Posterior cingulate gyrus (tissue), 11 donors: Measurements from ENCODE around the gene NEAT1.

Experiments
- DNase-seq, 10 donors: peaks; one replicate each; pipeline versions ENCODE4 v3.0.0 to v3.0.0-alpha.2; 2020 to 2021; ENCODE audit warnings: mixed read lengths in 3 of 10
- intact Hi-C: fragments of 100-400 bp; cut with DNase I; formaldehyde crosslinking; loops from one replicate; pipeline ENCODE4 v1.15.1; 2023

NEAT1 gene

GRCh38 chr11:65472588-65473277 is 50.1 kb downstream of the NEAT1 start:
- intact Hi-C loops = loop anchor here (5.0 kb wide), 1 partner anchor 40 kb away; no protein-coding TSS in a partner anchor
- DNase-seq = peak in 1 of 10 donors; percentile 60

GRCh38 chr11:65473278-65473860 is 50.8 kb downstream of the NEAT1 start:
- peak in 1 of 10 donors; percentile 7 for DNase-seq
- intact Hi-C loops = loop anchor here (5.0 kb wide), 1 partner anchor 39 kb away; no protein-coding TSS in a partner anchor

- intact Hi-C loops = loop anchor here (5.0 kb wide), 1 partner anchor 37 kb away; no protein-coding TSS in a partner anchor
- peak in 2 of 10 donors; percentile 3 to 16 for DNase-seq
Observed at GRCh38 chr11:65474864-65475263, 52.3 kb downstream of the NEAT1 start.

- DNase-seq = peak in 2 of 10 donors; percentile 2 to 53
- intact Hi-C loops = loop anchor here (2.0 kb wide), 2 partner anchors 22 to 54 kb away; partner anchors contain the start of gene NEAT1
Observed at GRCh38 chr11:65476632-65477148, 54.1 kb downstream of the NEAT1 start.

- intact Hi-C loops = loop anchor here (2.0 kb wide), 2 partner anchors 23 to 55 kb away; partner anchors contain the start of gene NEAT1
- DNase-seq = peak; percentile 93 to 99 (median 96)
Observed at GRCh38 chr11:65477149-65477965, 54.8 kb downstream of the NEAT1 start.

GRCh38 chr11:65478388-65479183 is 56.0 kb downstream of the NEAT1 start:
- DNase-seq = peak in 6 of 10 donors; percentile 31 to 90 (median 73)
- intact Hi-C loops = loop anchor here (2.0 kb wide), 1 partner anchor 18 kb away; no protein-coding TSS in a partner anchor

- intact Hi-C loops = loop anchor here (2.0 kb wide), 1 partner anchor 17 kb away; no protein-coding TSS in a partner anchor
- DNase-seq = peak in 5 of 10 donors; percentile 34 to 91 (median 60)
Observed at GRCh38 chr11:65479184-65480145, 56.9 kb downstream of the NEAT1 start.

- intact Hi-C loops = no loop called here
- DNase-seq = peak in 1 of 10 donors; percentile 40
Observed at GRCh38 chr11:65482306-65482850, 59.8 kb downstream of the NEAT1 start.

- DNase-seq = peak in 2 of 10 donors; percentile 34 to 73
- intact Hi-C loops = no loop called here
Observed at GRCh38 chr11:65485920-65486219, 63.3 kb downstream of the NEAT1 start.

- intact Hi-C loops = no loop called here
- DNase-seq = peak in 2 of 10 donors; percentile 10 to 78
Observed at GRCh38 chr11:65486570-65487466, 64.2 kb downstream of the NEAT1 start.

GRCh38 chr11:65487467-65488272 is 65.1 kb downstream of the NEAT1 start:
- peak; percentile 100 for DNase-seq
- intact Hi-C loops = no loop called here

GRCh38 chr11:65488273-65489034 is 65.9 kb downstream of the NEAT1 start:
- intact Hi-C loops = no loop called here
- peak in 5 of 10 donors; percentile 49 to 91 (median 82) for DNase-seq

- intact Hi-C loops = no loop called here
- DNase-seq = peak in 4 of 10 donors; percentile 55 to 88 (median 79)
Observed at GRCh38 chr11:65489035-65489705, 66.6 kb downstream of the NEAT1 start.

- DNase-seq = peak in 3 of 10 donors; percentile 74 to 88 (median 86)
- intact Hi-C loops = no loop called here
Observed at GRCh38 chr11:65489706-65490320, 67.2 kb downstream of the NEAT1 start.

GRCh38 chr11:65491163-65491465 is 68.5 kb downstream of the NEAT1 start:
- DNase-seq = peak in 4 of 10 donors; percentile 12 to 79 (median 30)
- intact Hi-C loops = no loop called here
